ENCODE data around the gene CCDC158.

DNA sequence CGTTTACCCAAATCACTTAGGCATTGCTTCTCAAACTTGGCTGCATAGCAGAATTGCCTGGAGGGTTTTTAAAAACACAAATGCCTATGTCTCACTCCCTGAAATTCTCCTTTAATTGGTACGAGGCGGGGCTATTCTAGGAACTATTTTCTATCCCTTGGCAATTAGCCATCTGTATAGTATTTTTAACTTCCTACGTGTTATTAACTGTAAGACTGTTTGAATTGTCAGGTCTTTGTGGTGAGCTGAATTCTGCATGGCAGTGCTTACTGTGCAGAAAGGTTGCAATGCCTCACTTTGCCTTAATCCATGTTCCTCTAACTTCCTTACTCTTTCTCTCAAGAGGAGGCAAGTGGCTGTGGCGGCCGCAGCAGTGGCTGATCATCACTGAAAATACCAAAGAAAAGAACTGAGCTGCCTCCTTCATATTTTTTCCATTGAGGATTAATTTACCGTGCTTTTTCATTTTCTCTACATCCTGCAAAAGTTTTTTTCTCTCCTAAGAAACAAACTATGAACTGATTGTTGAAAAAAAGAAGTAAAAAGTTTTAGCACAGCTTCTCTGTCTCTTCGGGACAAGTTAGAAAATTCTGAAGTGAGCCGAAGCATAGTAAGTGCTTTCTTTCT, 14.1 kb upstream of the CCDC158 start, which contains the start of gene SHROOM3:
- TF ChIP-seq, protein P1, sequence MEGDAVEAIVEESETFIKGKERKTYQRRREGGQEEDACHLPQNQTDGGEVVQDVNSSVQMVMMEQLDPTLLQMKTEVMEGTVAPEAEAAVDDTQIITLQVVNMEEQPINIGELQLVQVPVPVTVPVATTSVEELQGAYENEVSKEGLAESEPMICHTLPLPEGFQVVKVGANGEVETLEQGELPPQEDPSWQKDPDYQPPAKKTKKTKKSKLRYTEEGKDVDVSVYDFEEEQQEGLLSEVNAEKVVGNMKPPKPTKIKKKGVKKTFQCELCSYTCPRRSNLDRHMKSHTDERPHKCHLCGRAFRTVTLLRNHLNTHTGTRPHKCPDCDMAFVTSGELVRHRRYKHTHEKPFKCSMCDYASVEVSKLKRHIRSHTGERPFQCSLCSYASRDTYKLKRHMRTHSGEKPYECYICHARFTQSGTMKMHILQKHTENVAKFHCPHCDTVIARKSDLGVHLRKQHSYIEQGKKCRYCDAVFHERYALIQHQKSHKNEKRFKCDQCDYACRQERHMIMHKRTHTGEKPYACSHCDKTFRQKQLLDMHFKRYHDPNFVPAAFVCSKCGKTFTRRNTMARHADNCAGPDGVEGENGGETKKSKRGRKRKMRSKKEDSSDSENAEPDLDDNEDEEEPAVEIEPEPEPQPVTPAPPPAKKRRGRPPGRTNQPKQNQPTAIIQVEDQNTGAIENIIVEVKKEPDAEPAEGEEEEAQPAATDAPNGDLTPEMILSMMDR (IDR thresholded peaks at IDR 0.05), result no peak
- no peak for TF ChIP-seq POLR2A (IDR thresholded peaks at IDR 0.05)

All from breast epithelium (tissue), 3 donors.